SU-DHL-6 (cell line): ENCODE results near the gene ZNF592.
"Not testable (repeated sequence)": the region's sequence is repeated elsewhere in the genome, so short reads cannot be mapped to it uniquely, and the experiment has no call there.

Source experiments
- H2AFZ ChIP-seq: fragments of 200-600 bp; sonication (generic); 2 replicates; pipeline ENCODE4 v1.6.1; 2014; ENCODE audit warnings: low read depth, mild to moderate bottlenecking, moderate library complexity, mixed read lengths, antibody characterized with exemption, low read length; ENCODE audit not compliant: severe bottlenecking
- H3F3A ChIP-seq: fragments of 200-600 bp; shearing (Covaris generic); 2 replicates; pipeline ENCODE4 v1.6.0; 2016; ENCODE audit warnings: antibody characterized with exemption, mild to moderate bottlenecking; ENCODE audit not compliant: insufficient read depth
- H3K27ac ChIP-seq: fragments of 200-600 bp; sonication (generic); 2 replicates; pipeline ENCODE4 v1.5.1; 2016; ENCODE audit warnings: low read depth, mild to moderate bottlenecking, low read length, moderate library complexity, mixed read lengths
- H3K27me3 ChIP-seq: fragments of 200-600 bp; sonication (generic), shearing (Covaris generic); 2 replicates; pipeline ENCODE4 v1.6.0; 2014; ENCODE audit warnings: mild to moderate bottlenecking, low read length
- H3K36me3 ChIP-seq: fragments of 200-600 bp; sonication (generic); 2 replicates; pipeline ENCODE4 v1.6.1; 2014; ENCODE audit warnings: mild to moderate bottlenecking, low read length, mixed read lengths
- H3K4me2 ChIP-seq: fragments of 300-600, 200-600 bp; shearing (Covaris generic), sonication (generic); 2 replicates; pipeline ENCODE4 v1.6.0; 2014; ENCODE audit warnings: low read length, low read depth, mild to moderate bottlenecking; ENCODE audit not compliant: poor library complexity, severe bottlenecking
- H3K4me3 ChIP-seq: fragments of 200-600 bp; sonication (generic); 2 replicates; pipeline ENCODE4 v1.5.1; 2014; ENCODE audit warnings: antibody characterized with exemption, low read length, mild to moderate bottlenecking, mixed read lengths; ENCODE audit not compliant: insufficient read depth, poor library complexity, severe bottlenecking
- H3K79me2 ChIP-seq: fragments of 200-600 bp; sonication (generic); 2 replicates; pipeline ENCODE4 v1.6.1; 2014; ENCODE audit warnings: mild to moderate bottlenecking, low read length, moderate library complexity; ENCODE audit not compliant: insufficient read depth
- H3K9ac ChIP-seq: fragments of 200-600 bp; sonication (generic); 2 replicates; pipeline ENCODE4 v1.7.0; 2014; ENCODE audit warnings: mild to moderate bottlenecking, low read length
- H3K9me2 ChIP-seq: fragments of 200-600 bp; sonication (generic); replicated peaks from 2 replicates; pipeline ENCODE4 v1.6.1; 2014; ENCODE audit warnings: low read length; ENCODE audit not compliant: insufficient read depth
- H3K9me3 ChIP-seq: fragments of 200-600 bp; sonication (generic); 2 replicates; pipeline ENCODE4 v1.6.1; 2014; ENCODE audit warnings: low read length, mixed read lengths; ENCODE audit not compliant: insufficient read depth
- H4K20me1 ChIP-seq: fragments of 200-600 bp; sonication (generic); 2 replicates; pipeline ENCODE4 v1.6.1; 2014; ENCODE audit warnings: low read depth, mild to moderate bottlenecking, antibody characterized with exemption, low read length, moderate library complexity, mixed read lengths
- CTCF ChIP-seq: fragments of 200-600 bp; sonication (generic); IDR thresholded peaks from one replicate; pipeline ENCODE4 v1.5.1; 2017; ENCODE audit warnings: antibody characterized with exemption, mild to moderate bottlenecking, low read length, moderate library complexity; ENCODE audit not compliant: insufficient read depth, poor library complexity, severe bottlenecking
- EZH2phosphoT487 ChIP-seq: fragments of 200-600 bp; sonication (generic), shearing (Covaris generic); conservative IDR thresholded peaks from 2 replicates; pipeline ENCODE4 v1.6.1; 2018; ENCODE audit warnings: mild to moderate bottlenecking, antibody characterized with exemption, low read length, moderate library complexity, mixed read lengths

The ZNF592 gene

GRCh38 chr15:84749111-84749991 lies 959 bp downstream of the ZNF592 start:
- H3K9me3 ChIP-seq = no peaks in the 10 kb centered on the region
- no peaks in the 10 kb centered on the region for H3K36me3 ChIP-seq
- peaks cover 56% of the 10 kb centered on the region for H3K79me2 ChIP-seq
- peak overlapping the region; percentile 75 for H3K27ac ChIP-seq
- H3F3A ChIP-seq = peaks cover 12% of the 10 kb centered on the region
- no peak for TF ChIP-seq EZH2phosphoT487
- TF ChIP-seq CTCF = no peak
- H3K4me3 ChIP-seq = peak overlapping the region; percentile 85
- H3K9ac ChIP-seq = peak overlapping the region; percentile 81
- peak overlapping the region; percentile 71 for H3K4me2 ChIP-seq
- H2AFZ ChIP-seq = peak overlapping the region; percentile 29
- peaks cover 11% of the 10 kb centered on the region for H4K20me1 ChIP-seq
- H3K27me3 ChIP-seq = no peaks in the 10 kb centered on the region
- no peaks in the 10 kb centered on the region for H3K9me2 ChIP-seq

GRCh38 chr15:84750583-84751092 lies 2.2 kb downstream of the ZNF592 start:
- Histone ChIP-seq H3K79me2 (peaks cover 69% of the 10 kb centered on the region), H3K36me3 (no peaks in the 10 kb centered on the region), H3K4me2 (peak overlapping the region; percentile 71), H3K27me3 (no peaks in the 10 kb centered on the region), H3K4me3 (peak overlapping the region; percentile 85), H4K20me1 (peaks cover 11% of the 10 kb centered on the region), H3K27ac (peak overlapping the region; percentile 75), H3K9me2 (no peaks in the 10 kb centered on the region), H3K9ac (peak overlapping the region; percentile 81), H3F3A (peaks cover 12% of the 10 kb centered on the region), H2AFZ (no peak overlapping the region), H3K9me3 (no peaks in the 10 kb centered on the region)
- TF ChIP-seq EZH2phosphoT487 (no peak), CTCF (no peak)

- H3K9me3 ChIP-seq, H3K9ac ChIP-seq, H3K36me3 ChIP-seq, H3K27me3 ChIP-seq, H3K27ac ChIP-seq, H3K9me2 ChIP-seq, H3K4me2 ChIP-seq, H3K4me3 ChIP-seq, H2AFZ ChIP-seq: not testable (repeated sequence)
- H4K20me1 ChIP-seq = peaks cover 11% of the 10 kb centered on the region
- H3F3A ChIP-seq = peaks cover 12% of the 10 kb centered on the region
- peaks cover 80% of the 10 kb centered on the region for H3K79me2 ChIP-seq
These were observed 3.3 kb downstream of the ZNF592 start for GRCh38 chr15:84751721-84752120.

GRCh38 chr15:84752195-84752594 lies 3.8 kb downstream of the ZNF592 start:
- Histone ChIP-seq H3K9ac (no peak overlapping the region), H3K36me3 (no peaks in the 10 kb centered on the region), H3K4me2 (no peak overlapping the region), H3F3A (peaks cover 12% of the 10 kb centered on the region), H2AFZ (no peak overlapping the region), H3K9me2 (no peaks in the 10 kb centered on the region), H4K20me1 (peaks cover 11% of the 10 kb centered on the region), H3K4me3 (no peak overlapping the region), H3K27me3 (no peaks in the 10 kb centered on the region), H3K79me2 (peaks cover 85% of the 10 kb centered on the region), H3K27ac (no peak overlapping the region), H3K9me3 (no peaks in the 10 kb centered on the region)
- TF ChIP-seq CTCF = no peak
